CD14-positive monocyte (primary cell): ENCODE results near the gene PHPT1. TPM values are rescaled to one million over a fixed set of nuclear protein-coding genes. Genes with fewer than 3 reads are reported as not detected.

Experiments
- DNase-seq, 3 donors: peaks; one replicate each; pipeline ENCODE4 v3.0.0-alpha.2; 2011 to 2022
- H2AFZ ChIP-seq: 2 replicates; pipeline ENCODE4 v1.6.0; 2012; ENCODE audit warnings: mild to moderate bottlenecking, low read depth, low read length, inconsistent platforms; ENCODE audit not compliant: insufficient read depth, poor library complexity, severe bottlenecking
- H3K27ac ChIP-seq, 2 donors: 1 replicate in 1 of 2; 2 replicates in 1 of 2; pipeline ENCODE4 v1.5.1; 2012 to 2013; ENCODE audit warnings: low read length in 2 of 2, control low read depth in 1 of 2, inconsistent platforms in 1 of 2, low read depth in 1 of 2, mild to moderate bottlenecking in 1 of 2
- H3K27me3 ChIP-seq, 2 donors: one replicate each; pipeline versions ENCODE4 v1.6.0 to v1.6.1; 2011 to 2013; ENCODE audit warnings: low read length in 2 of 2; ENCODE audit not compliant: control insufficient read depth in 2 of 2, insufficient read depth in 2 of 2
- H3K36me3 ChIP-seq, 2 donors: replicated peaks in 1 of 2; 1 replicate in 1 of 2; 2 replicates in 1 of 2; pipeline versions ENCODE4 v1.5.1 to v1.6.1; 2012 to 2013; ENCODE audit warnings: low read length in 2 of 2, control low read depth in 1 of 2, inconsistent platforms in 1 of 2, mild to moderate bottlenecking in 1 of 2; ENCODE audit not compliant: insufficient read depth in 2 of 2, control insufficient read depth in 1 of 2
- H3K4me1 ChIP-seq, 2 donors: 1 replicate in 1 of 2; 2 replicates in 1 of 2; pipeline versions ENCODE4 v1.5.1 to v1.6.1; 2012 to 2013; ENCODE audit warnings: low read length in 2 of 2, control low read depth in 1 of 2, inconsistent platforms in 1 of 2, mild to moderate bottlenecking in 1 of 2, moderate library complexity in 1 of 2; ENCODE audit not compliant: insufficient read depth in 2 of 2, control insufficient read depth in 1 of 2
- H3K4me2 ChIP-seq: replicated peaks from 2 replicates; pipeline ENCODE3; 2012; ENCODE audit warnings: low read length, moderate library complexity, mild to moderate bottlenecking; ENCODE audit not compliant: poor library complexity, severe bottlenecking; ENCODE audit errors: extremely low read depth
- H3K4me3 ChIP-seq, 3 experiments: fragments of 200-600 bp in 1 of 3; sonication (generic) in 1 of 3; replicated peaks in 1 of 3; 1 replicate in 2 of 3; 2 replicates in 1 of 3; pipeline ENCODE4 v1.5.1; 2011 to 2013; ENCODE audit warnings: low read length in 3 of 3, mild to moderate bottlenecking in 3 of 3, control low read depth in 2 of 3, low read depth in 2 of 3, inconsistent platforms in 1 of 3, moderate library complexity in 1 of 3
- H3K79me2 ChIP-seq: 2 replicates; pipeline ENCODE4 v1.6.0; 2012; ENCODE audit warnings: mild to moderate bottlenecking, control low read depth, inconsistent platforms, low read length, moderate library complexity; ENCODE audit not compliant: insufficient read depth
- H3K9ac ChIP-seq: 2 replicates; pipeline ENCODE4 v1.6.0; 2017; ENCODE audit warnings: low read length, mild to moderate bottlenecking; ENCODE audit not compliant: insufficient read depth, poor library complexity, severe bottlenecking
- H3K9me3 ChIP-seq, 2 donors: replicated peaks in 1 of 2; 1 replicate in 1 of 2; 2 replicates in 1 of 2; pipeline versions ENCODE4 v1.5.1 to v1.6.1; 2012 to 2013; ENCODE audit warnings: low read length in 2 of 2, control low read depth in 1 of 2; ENCODE audit not compliant: control insufficient read depth in 1 of 2, insufficient read depth in 1 of 2
- H4K20me1 ChIP-seq: 2 replicates; pipeline ENCODE4 v1.6.0; 2012; ENCODE audit warnings: mild to moderate bottlenecking, low read length, control low read depth, moderate library complexity; ENCODE audit not compliant: insufficient read depth
- H3K27ac Mint-ChIP-seq, 7 donors: one replicate each; pipeline ENCODE4 v1.8.0; 2020; ENCODE audit warnings: mild to moderate bottlenecking in 7 of 7, mixed read lengths in 7 of 7, moderate library complexity in 6 of 7, inconsistent platforms in 2 of 7
- H3K27me3 Mint-ChIP-seq, 3 donors: one replicate each; pipeline ENCODE4 v1.8.0; 2021 to 2022; ENCODE audit warnings: low read depth in 3 of 3, mild to moderate bottlenecking in 3 of 3, mixed read lengths in 3 of 3, moderate library complexity in 3 of 3, inconsistent platforms in 1 of 3
- H3K36me3 Mint-ChIP-seq, 2 donors: one replicate each; pipeline ENCODE4 v1.8.0; 2020; ENCODE audit warnings: mixed read lengths in 2 of 2, inconsistent platforms in 1 of 2, mild to moderate bottlenecking in 1 of 2
- H3K4me1 Mint-ChIP-seq: one replicate; pipeline ENCODE4 v1.8.0; 2020; ENCODE audit warnings: mild to moderate bottlenecking, mixed read lengths
- H3K4me3 Mint-ChIP-seq, 2 donors: one replicate each; pipeline ENCODE4 v1.8.0; 2020; ENCODE audit warnings: mild to moderate bottlenecking in 2 of 2, mixed read lengths in 2 of 2, moderate library complexity in 1 of 2
- H3K9me3 Mint-ChIP-seq, 7 donors: one replicate each; pipeline ENCODE4 v1.8.0; 2020 to 2022; ENCODE audit warnings: mixed read lengths in 7 of 7, mild to moderate bottlenecking in 6 of 7, moderate library complexity in 6 of 7, inconsistent platforms in 2 of 7
- WGBS: methylation state at CpG from one replicate; pipeline ENCODE4 v1.1.5; 2013; ENCODE audit warnings: missing lambda C conversion rate; ENCODE audit not compliant: insufficient coverage; 5-methylcytosine and 5-hydroxymethylcytosine counted together
- intact Hi-C, 2 donors: fragments of 100-400 bp; cut with micrococcal nuclease; formaldehyde crosslinking; loops; one replicate each; pipeline versions ENCODE4 v1.15.0 to v1.15.1; 2023
- polyA plus RNA-seq, 3 donors: library from polyadenylated mRNA; depleted of rRNA in 1 of 3; unstranded in 2 of 3; stranded (reverse) in 1 of 3; fragments of 300-500 nt in 2 of 3; fragments of >200 nt in 1 of 3; fragmentation: Illumina TruSeq in 2 of 3; gene quantifications; 1 replicate in 2 of 3; 2 replicates in 1 of 3; pipeline ENCODE4 v1.2.3, GENCODE V29; 2012 to 2021
- TF ChIP-seq, protein P1 (sequence below): fragments of 200-600 bp; IDR thresholded peaks from one replicate; pipeline ENCODE4 v1.8.0; 2022; ENCODE audit warnings: antibody characterized with exemption, mild to moderate bottlenecking

The PHPT1 gene
- polyA plus RNA-seq, 3 donors: 70.0 to 163 (median 94.3) TPM

DNA sequence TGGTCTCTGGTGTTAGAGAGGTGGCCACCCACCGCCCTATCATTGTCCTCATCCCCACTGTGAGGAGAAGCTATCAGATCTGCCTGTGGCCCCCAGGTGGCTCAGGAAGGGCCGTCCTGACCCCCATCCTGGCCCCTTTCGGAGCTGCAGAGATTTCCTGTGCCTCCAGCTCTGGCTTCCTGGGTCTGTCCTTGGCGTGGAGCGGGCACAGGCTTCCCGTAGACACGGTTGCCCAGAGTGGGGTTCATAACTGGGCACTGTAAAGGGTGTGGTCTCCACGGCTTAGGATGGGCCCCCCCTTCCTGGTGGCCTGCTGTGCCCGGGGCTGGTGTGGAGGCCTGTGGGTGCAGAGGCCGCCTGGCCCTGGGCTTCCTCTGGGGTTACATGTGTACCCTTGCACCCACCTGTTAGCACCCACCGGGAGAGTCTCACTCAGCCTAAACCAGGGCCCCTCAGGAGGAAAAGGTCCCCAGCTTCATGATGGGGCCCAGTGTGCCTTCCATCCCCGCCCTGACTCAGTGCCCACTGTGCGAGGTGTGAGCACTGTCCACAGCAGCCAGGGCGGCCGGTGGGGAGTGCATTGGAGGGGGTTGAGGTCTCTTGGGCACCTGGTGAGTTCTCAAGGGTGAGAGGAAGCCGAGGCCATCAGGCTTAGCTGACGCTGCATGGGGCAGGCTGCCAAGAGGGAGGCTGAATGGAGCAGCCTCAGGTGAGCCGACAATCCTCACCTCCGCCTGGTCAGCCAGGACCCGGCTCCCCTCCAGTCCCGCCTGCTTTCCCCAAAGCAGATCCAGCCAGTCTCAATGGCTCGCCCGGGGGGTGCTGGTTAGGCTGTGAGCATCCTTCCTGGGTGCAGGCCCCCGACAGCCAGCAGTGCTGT lies 22.3 kb upstream of the PHPT1 start:
- Histone ChIP-seq H3K79me2 (no peaks in the 10 kb centered on the region), H3K27ac (no peak overlapping the region), H3K9ac (no peak overlapping the region), H3K4me3 (no peak overlapping the region), H3K9me3 (no peaks in the 10 kb centered on the region), H2AFZ (no peak overlapping the region), H4K20me1 (peaks cover 21% of the 10 kb centered on the region), H3K36me3 (peaks cover 74 to 90% of the 10 kb centered on the region in 2 donors), H3K4me1 (peaks cover 0 to under 1% of the 10 kb centered on the region in 2 donors), H3K4me2 (no peak overlapping the region), H3K27me3 (no peaks in the 10 kb centered on the region)
- no peak overlapping the region for H3K4me3 Mint-ChIP-seq
- DNase-seq: no peak
- intact Hi-C loops: no loop called here
- TF ChIP-seq, protein P1, sequence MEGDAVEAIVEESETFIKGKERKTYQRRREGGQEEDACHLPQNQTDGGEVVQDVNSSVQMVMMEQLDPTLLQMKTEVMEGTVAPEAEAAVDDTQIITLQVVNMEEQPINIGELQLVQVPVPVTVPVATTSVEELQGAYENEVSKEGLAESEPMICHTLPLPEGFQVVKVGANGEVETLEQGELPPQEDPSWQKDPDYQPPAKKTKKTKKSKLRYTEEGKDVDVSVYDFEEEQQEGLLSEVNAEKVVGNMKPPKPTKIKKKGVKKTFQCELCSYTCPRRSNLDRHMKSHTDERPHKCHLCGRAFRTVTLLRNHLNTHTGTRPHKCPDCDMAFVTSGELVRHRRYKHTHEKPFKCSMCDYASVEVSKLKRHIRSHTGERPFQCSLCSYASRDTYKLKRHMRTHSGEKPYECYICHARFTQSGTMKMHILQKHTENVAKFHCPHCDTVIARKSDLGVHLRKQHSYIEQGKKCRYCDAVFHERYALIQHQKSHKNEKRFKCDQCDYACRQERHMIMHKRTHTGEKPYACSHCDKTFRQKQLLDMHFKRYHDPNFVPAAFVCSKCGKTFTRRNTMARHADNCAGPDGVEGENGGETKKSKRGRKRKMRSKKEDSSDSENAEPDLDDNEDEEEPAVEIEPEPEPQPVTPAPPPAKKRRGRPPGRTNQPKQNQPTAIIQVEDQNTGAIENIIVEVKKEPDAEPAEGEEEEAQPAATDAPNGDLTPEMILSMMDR: no peak
- H3K36me3 Mint-ChIP-seq: peaks cover 55 to 90% of the 10 kb centered on the region in 2 donors
- no peaks in the 10 kb centered on the region for H3K4me1 Mint-ChIP-seq
- H3K27me3 Mint-ChIP-seq: no peaks in the 10 kb centered on the region
- no peaks in the 10 kb centered on the region for H3K9me3 Mint-ChIP-seq
- 96% methylated on average over 19 of the region's 24 CpGs for WGBS
- no peak overlapping the region for H3K27ac Mint-ChIP-seq

DNA sequence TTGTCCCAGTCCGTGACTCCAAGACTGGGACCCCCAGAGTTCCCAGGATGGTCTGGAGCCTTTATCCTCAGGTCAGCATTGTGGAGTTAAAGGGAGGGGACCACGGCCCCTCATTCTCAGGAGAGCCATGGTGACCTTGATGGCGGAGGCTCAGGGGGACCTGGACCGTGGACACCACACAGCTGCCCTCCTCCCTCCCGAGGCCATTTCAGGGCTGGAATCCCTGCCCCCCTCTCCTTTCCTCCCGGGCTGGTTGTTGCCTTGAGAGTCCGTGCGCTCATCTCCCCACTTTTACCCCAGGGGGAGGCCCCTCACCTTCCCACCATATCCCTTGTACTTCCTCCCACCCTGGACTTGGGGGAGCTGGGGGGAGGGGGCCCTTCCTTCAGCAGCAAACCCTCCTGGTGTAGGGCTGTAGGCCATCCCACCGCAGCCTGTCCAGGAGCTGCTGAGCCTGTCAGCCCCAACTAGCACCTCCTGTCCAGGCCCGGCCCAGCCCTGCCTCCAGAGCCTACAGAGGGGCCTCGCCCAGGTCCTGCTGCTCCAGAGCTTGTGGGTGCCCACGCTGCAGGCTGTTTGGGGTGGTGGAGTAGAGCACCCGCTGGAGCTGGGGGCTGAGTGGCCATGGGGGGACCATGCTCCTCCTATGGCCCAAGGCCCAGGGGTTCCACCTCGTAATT lies 21.3 kb upstream of the PHPT1 start:
- H4K20me1 ChIP-seq: peaks cover 11% of the 10 kb centered on the region
- no peaks in the 10 kb centered on the region for H3K27me3 ChIP-seq
- no peak overlapping the region for H3K27ac Mint-ChIP-seq
- no peaks in the 10 kb centered on the region for H3K9me3 ChIP-seq
- intact Hi-C loops: no loop called here
- no peak overlapping the region for H3K4me3 ChIP-seq
- peaks cover 61 to 94% of the 10 kb centered on the region in 2 donors for H3K36me3 Mint-ChIP-seq
- 98% methylated on average over 8 of the region's 14 CpGs for WGBS
- H3K4me1 ChIP-seq: no peaks in the 10 kb centered on the region
- no peaks in the 10 kb centered on the region for H3K4me1 Mint-ChIP-seq
- TF ChIP-seq, protein P1: no peak
- H3K79me2 ChIP-seq: no peaks in the 10 kb centered on the region
- no peak overlapping the region for H3K27ac ChIP-seq
- no peak overlapping the region for H3K4me3 Mint-ChIP-seq
- H3K4me2 ChIP-seq: no peak overlapping the region
- no peak overlapping the region for H2AFZ ChIP-seq
- peaks cover 0 to 2% (median 0%) of the 10 kb centered on the region in 3 donors for H3K27me3 Mint-ChIP-seq
- no peak overlapping the region for H3K9ac ChIP-seq
- no peaks in the 10 kb centered on the region for H3K9me3 Mint-ChIP-seq
- peaks cover 81 to 99% of the 10 kb centered on the region in 2 donors for H3K36me3 ChIP-seq
- no peak for DNase-seq
